GM21737 (cell line): Measurements from ENCODE around the gene MGP.

ENCODE experiments used
- ATAC-seq: cut with Tn5 transposase; IDR thresholded peaks from one replicate; pipeline ENCODE4 v1.9.1; 2021; ENCODE audit warnings: mild to moderate bottlenecking, moderate library complexity; ENCODE audit not compliant: unreplicated experiment

Gene MGP

GRCh38 chr12:14868916-14869506 lies 16.6 kb downstream of the MGP start:
- ATAC-seq, result no peak

- no peak for ATAC-seq
Measured at GRCh38 chr12:14860490-14860889, 25.2 kb downstream of the MGP start.

GRCh38 chr12:14858513-14858912 lies 27.1 kb downstream of the MGP start:
- ATAC-seq, result no peak

GRCh38 chr12:14854586-14855183 lies 31.0 kb downstream of the MGP start:
- ATAC-seq, result no peak

- no peak for ATAC-seq
Measured at GRCh38 chr12:14853961-14854360, 31.7 kb downstream of the MGP start.

GRCh38 chr12:14852880-14853279 lies 32.8 kb downstream of the MGP start:
- ATAC-seq, result no peak

DNA sequence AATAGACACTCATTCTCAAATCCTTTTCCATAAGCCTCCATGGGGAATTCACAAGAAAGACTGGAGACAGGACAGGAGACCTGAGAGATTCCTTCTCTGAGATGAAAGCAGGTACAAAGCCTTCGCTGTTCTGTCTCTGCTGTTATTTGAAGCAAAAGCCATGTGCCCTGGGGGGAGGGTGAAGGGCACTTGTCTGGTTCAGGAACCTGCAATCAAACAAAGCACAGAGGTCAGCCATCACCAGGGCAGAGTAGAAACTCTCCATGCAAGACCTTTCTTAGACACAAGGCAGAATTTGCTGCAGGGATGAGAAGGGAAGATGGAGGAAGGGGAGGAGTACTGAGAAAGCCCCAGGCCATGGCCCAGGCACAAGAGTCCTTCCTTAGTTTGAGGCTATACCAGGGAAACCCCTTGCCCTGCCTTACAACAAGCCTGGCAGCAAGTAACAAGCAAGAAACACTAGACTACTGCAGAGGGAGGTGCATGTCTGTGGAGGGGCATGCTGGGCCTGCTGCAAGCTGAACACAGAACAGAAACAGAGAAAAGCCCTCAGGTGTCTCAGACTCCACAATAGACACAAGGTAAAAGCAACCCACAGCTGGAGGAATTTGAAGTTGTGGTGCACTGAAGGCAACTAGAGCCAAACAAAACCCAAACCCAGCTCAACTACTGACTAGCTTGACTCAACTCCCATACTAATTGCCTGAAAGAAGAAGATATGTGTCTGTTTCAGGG lies 34.6 kb downstream of the MGP start:
- no peak for ATAC-seq

- ATAC-seq, result no peak
Measured at GRCh38 chr12:14849661-14850060, 36.0 kb downstream of the MGP start.

DNA sequence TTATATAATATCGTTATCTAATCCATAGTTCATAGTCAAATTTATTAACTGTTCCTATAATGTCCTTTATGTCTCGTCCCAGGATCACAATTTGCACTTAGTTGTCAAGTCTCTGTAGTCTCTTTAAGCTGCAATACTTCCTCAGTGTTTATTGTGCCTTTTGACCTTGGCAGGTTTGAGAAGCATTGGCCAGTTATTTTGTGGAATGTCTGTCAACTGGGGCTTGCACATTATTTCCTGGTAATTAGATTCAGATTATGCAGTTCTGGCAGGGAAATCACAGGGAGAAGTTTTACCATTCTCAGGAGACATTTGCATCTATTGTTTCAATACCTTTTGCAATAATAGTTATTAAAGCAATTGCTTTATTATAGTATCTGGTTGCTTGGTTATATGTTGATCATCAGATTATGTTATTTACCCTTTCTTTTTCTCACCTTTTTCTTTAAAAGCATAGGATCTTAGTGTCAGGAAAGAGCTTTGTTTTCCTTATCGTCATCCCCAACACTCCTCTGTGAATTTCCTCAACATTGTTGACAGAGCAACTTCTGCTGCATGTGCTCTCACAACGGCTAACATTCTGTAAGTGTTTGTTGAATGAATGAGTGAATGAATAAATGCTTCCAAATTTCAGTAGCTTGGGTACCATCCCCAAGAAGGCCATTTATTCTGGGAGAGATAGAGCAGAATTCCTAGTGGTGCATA lies 38.6 kb downstream of the MGP start:
- ATAC-seq, result no peak

DNA sequence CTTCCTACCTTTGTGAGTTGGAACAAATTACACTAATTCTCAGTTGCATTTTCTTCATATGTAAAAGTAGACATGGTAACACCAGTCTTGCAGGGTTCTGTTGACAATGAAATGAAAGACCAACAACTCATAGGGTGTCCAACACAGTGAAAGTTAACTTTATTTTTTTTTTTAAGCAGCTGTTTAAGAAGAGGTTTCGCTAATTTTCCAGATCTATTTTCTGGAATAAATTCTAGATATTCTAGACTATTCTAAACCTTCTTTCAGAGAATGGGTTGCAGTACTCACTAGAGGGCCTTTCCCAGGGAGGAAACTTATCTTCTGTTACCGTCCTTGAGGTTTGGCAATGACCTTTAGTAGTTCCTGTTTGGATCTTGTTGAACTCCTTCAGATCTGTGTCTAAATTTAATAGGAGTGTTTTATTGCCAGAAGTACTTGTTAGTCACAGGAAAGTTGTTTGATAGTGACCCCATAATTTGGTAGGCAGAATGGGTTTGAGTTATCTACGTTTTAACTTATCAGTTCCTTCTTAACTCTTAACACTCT lies 39.5 kb downstream of the MGP start:
- ATAC-seq, result no peak

GRCh38 chr12:14845350-14845750 lies 40.3 kb downstream of the MGP start:
- ATAC-seq, result no peak

GRCh38 chr12:14844401-14844800 lies 41.3 kb downstream of the MGP start:
- no peak for ATAC-seq

DNA sequence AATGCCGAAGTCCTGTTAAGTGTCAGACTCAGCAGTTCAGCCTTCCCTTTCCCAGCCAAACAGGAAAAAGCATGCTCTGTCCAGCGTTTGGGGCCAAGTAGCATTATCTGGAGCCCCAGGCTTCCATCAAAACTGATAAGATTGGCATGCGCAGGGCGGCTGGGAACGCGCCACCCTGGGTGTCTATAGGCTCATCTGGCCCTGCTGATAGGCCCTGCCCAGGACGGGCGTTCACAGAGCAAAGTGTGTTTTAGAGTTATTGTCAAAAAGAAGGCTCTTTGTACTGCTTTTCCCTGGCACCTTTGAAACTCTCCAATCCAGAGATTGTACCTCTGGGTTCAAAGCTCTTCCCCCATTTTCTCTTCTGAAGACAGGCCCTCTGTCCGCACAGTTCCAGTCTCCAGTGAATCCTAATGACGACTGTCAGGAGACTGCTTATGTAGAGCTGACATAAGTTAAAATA lies 42.2 kb downstream of the MGP start, which contains the start of gene ART4:
TSS of gene ART4 (minus strand) at position 102 of the 463 bp plus-strand sequence. CDS start 413 bp downstream, outside the sequence.
- no peak for ATAC-seq

DNA sequence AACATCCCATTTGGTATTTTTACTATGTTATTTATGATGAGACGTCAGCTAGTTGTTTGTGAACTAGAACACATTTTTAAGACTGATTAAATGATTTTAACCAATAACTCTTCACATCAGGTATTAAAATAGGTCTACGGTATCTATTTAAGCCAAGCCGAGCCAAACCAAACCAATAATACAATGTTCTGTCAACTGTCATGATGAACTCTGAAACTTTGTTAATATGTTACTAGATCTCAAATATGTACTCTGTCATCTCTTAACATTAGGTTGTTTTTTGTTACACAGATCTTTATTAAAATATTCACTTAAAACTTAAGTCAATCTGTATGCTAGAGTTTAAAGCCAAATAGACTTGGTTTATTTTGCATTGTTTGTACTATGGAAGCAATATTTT lies 43.3 kb downstream of the MGP start:
- ATAC-seq, result no peak

DNA sequence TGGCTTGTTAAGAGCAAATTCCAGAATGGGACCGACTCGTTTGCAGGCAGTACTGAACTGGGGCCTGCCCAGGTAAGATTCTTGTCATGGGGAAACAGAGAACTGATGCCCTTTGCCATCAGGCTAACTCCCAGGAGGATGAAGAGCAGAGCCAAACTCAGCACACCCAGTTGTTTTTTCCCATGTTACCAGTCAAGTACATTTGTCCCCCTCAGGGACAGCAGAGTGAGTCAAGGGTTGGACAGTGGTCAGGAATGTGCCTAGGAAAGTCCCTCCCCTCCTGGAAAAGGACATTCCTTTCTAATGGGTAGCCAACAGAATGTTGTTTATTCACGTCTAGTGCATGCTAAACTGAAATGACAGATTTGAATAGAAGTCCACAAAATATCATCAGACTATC lies 43.9 kb downstream of the MGP start:
- no peak for ATAC-seq

DNA sequence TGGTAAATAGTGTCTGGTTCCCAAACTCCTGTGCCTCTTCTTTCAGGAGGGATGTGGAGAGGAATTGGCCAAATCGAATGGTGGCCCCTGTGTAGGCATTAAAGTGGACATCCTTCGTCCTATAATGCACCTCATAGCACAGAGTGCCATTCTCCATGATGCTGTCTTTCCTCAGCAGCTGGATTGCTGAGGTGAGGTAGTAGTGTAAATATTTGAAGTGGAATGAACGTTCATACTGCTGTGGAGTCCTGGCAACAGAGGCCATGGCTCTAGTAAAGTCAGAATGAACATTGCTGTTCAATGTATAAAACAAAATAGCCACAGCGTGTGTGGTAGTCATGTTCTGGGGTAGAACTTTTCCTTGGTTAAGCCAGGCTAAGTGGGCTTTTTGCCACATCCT lies 45.0 kb downstream of the MGP start:
- ATAC-seq, result no peak

DNA sequence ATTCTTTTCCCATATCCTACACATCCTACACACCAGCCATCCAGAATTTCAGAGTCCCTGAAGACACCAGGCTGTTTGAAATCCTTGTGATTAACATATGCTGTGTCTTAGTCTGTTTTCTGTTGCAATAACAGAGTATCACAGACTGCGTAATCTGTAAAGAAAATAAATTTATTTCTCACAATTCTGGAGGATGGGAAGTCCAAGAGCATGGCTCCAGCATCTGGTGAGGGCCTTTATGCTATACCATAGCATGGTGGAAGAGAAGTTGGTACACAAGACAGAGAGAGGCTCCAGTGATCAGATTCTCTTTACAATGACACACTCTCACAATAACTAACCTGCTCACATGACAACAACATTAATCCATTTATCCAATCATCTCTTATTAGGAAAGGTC lies 46.4 kb downstream of the MGP start:
- ATAC-seq, result no peak

GRCh38 chr12:14836336-14837210 lies 49.1 kb downstream of the MGP start:
- no peak for ATAC-seq

DNA sequence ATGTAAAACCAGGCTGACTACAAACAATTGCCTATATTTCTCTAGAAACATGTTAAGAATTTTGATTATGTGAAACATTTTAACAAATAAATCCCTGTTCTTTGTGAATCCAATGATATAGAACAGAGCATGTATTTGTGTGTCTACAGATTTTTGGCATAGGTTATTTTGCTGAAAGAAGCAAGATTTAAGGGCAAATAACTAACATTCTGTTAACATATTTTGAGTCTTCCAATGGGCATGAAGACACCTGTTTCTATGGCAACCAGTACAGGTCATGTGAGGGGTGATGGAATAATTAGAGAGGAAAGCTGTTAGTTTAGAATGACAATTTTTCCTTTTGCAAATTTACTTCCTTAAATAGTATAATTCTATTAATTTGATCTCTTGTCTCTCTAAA lies 51.1 kb downstream of the MGP start:
- ATAC-seq, result no peak

- ATAC-seq, result no peak
Measured at GRCh38 chr12:14833952-14834351, 51.7 kb downstream of the MGP start.
